ENCODE data around the gene MYO5A.

MYO5A gene

GRCh38 chr15:52439470-52439869, 89.2 kb downstream of the MYO5A start:
- TF ChIP-seq CTCF (IDR thresholded peaks at IDR 0.05) = no peak

- no peak for TF ChIP-seq CTCF (IDR thresholded peaks at IDR 0.05)
Measured at GRCh38 chr15:52438047-52438446, 90.6 kb downstream of the MYO5A start.

- no peak for TF ChIP-seq CTCF (IDR thresholded peaks at IDR 0.05)
Measured at GRCh38 chr15:52437646-52438045, 91.0 kb downstream of the MYO5A start.

- no peak for TF ChIP-seq CTCF (IDR thresholded peaks at IDR 0.05)
Measured at GRCh38 chr15:52436981-52437380, 91.7 kb downstream of the MYO5A start.

GRCh38 chr15:52434885-52435284, 93.8 kb downstream of the MYO5A start:
- TF ChIP-seq CTCF (IDR thresholded peaks at IDR 0.05) = no peak

- no peak for TF ChIP-seq CTCF (IDR thresholded peaks at IDR 0.05)
Measured at GRCh38 chr15:52428297-52428696, 100.4 kb downstream of the MYO5A start.

GRCh38 chr15:52427804-52428203, 100.9 kb downstream of the MYO5A start:
- TF ChIP-seq CTCF (IDR thresholded peaks at IDR 0.05) = no peak

GRCh38 chr15:52424856-52425431, 103.7 kb downstream of the MYO5A start:
- no peak for TF ChIP-seq CTCF (IDR thresholded peaks at IDR 0.05)
